ENCODE results near the gene POLR2M.
A peak's percentile ranks its signal among the peaks of the same experiment; 100 is the strongest.

Gene POLR2M

GRCh38 chr15:57706405-57707209 lies at the start of gene POLR2M:
POLR2M (plus strand) TSS chr15:57706714; CDS start chr15:57706843, 129 bp downstream.
- DNase-seq (ENCODE audit: low spot score): peak; percentile 97

- DNase-seq (ENCODE audit: low spot score): no peak
Measured at GRCh38 chr15:57657619-57658018, 48.9 kb upstream of the POLR2M start.

GRCh38 chr15:57662091-57662744 lies 44.3 kb upstream of the POLR2M start:
- no peak for DNase-seq (ENCODE audit: low spot score)

GRCh38 chr15:57662802-57663201 lies 43.7 kb upstream of the POLR2M start:
- DNase-seq (ENCODE audit: low spot score): no peak

- DNase-seq (ENCODE audit: low spot score): no peak
Measured at GRCh38 chr15:57663262-57663661, 43.3 kb upstream of the POLR2M start.

GRCh38 chr15:57665194-57665593 lies 41.3 kb upstream of the POLR2M start:
- DNase-seq (ENCODE audit: low spot score): no peak

GRCh38 chr15:57665939-57666338 lies 40.6 kb upstream of the POLR2M start:
- DNase-seq (ENCODE audit: low spot score): no peak

- DNase-seq (ENCODE audit: low spot score): peak; percentile 35
Measured at GRCh38 chr15:57667171-57667849, 39.2 kb upstream of the POLR2M start.

- no peak for DNase-seq (ENCODE audit: low spot score)
Measured at GRCh38 chr15:57668016-57668415, 38.5 kb upstream of the POLR2M start.

GRCh38 chr15:57671636-57672035 lies 34.9 kb upstream of the POLR2M start:
- DNase-seq (ENCODE audit: low spot score): no peak

- no peak for DNase-seq (ENCODE audit: low spot score)
Measured at GRCh38 chr15:57675481-57676181, 30.9 kb upstream of the POLR2M start.

GRCh38 chr15:57676585-57676984 lies 29.9 kb upstream of the POLR2M start:
- no peak for DNase-seq (ENCODE audit: low spot score)

- DNase-seq (ENCODE audit: low spot score): no peak
Measured at GRCh38 chr15:57677204-57677603, 29.3 kb upstream of the POLR2M start.

- no peak for DNase-seq (ENCODE audit: low spot score)
Measured at GRCh38 chr15:57680021-57680420, 26.5 kb upstream of the POLR2M start.

GRCh38 chr15:57681011-57681410 lies 25.5 kb upstream of the POLR2M start:
- DNase-seq (ENCODE audit: low spot score): no peak

- no peak for DNase-seq (ENCODE audit: low spot score)
Measured at GRCh38 chr15:57683481-57683880, 23.0 kb upstream of the POLR2M start.

GRCh38 chr15:57684491-57685151 lies 21.9 kb upstream of the POLR2M start:
- no peak for DNase-seq (ENCODE audit: low spot score)

- no peak for DNase-seq (ENCODE audit: low spot score)
Measured at GRCh38 chr15:57685306-57686095, 21.0 kb upstream of the POLR2M start.

GRCh38 chr15:57686657-57687056 lies 19.9 kb upstream of the POLR2M start:
- DNase-seq (ENCODE audit: low spot score): no peak

- DNase-seq (ENCODE audit: low spot score): no peak
Measured at GRCh38 chr15:57690341-57690966, 16.1 kb upstream of the POLR2M start.

Measured in Ammon's horn (tissue), 1 donor.